Skeletal muscle satellite cell (primary cell): ENCODE measurements around the gene TSR2.
A peak's percentile ranks its signal among the peaks of the same experiment; 100 is the strongest.
"Not testable (repeated sequence)": the region's sequence is repeated elsewhere in the genome, so short reads cannot be mapped to it uniquely, and the experiment has no call there.

Experiments used
- H3K27me3 ChIP-seq: 2 replicates; pipeline ENCODE4 v1.7.0; 2013; ENCODE audit warnings: low read length; ENCODE audit not compliant: control insufficient read depth, insufficient read depth
- H3K36me3 ChIP-seq: 2 replicates; pipeline ENCODE4 v1.7.0; 2013; ENCODE audit warnings: mild to moderate bottlenecking, control low read depth, low read length; ENCODE audit not compliant: insufficient read depth
- H3K4me1 ChIP-seq: 2 replicates; pipeline ENCODE4 v1.7.0; 2013; ENCODE audit warnings: low read length; ENCODE audit not compliant: control insufficient read depth, insufficient read depth
- H3K4me2 ChIP-seq: 2 replicates; pipeline ENCODE4 v1.7.0; 2013; ENCODE audit warnings: mild to moderate bottlenecking, low read length
- H3K4me3 ChIP-seq: 2 replicates; pipeline ENCODE4 v1.7.0; 2013; ENCODE audit warnings: low read length
- H3K9ac ChIP-seq: 2 replicates; pipeline ENCODE4 v1.7.0; 2013; ENCODE audit warnings: mild to moderate bottlenecking, low read depth, low read length, moderate library complexity
- H3K9me3 ChIP-seq: replicated peaks from 2 replicates; pipeline ENCODE4 v1.7.0; 2013; ENCODE audit warnings: mild to moderate bottlenecking, control low read depth, low read length

TSR2 gene

DNA sequence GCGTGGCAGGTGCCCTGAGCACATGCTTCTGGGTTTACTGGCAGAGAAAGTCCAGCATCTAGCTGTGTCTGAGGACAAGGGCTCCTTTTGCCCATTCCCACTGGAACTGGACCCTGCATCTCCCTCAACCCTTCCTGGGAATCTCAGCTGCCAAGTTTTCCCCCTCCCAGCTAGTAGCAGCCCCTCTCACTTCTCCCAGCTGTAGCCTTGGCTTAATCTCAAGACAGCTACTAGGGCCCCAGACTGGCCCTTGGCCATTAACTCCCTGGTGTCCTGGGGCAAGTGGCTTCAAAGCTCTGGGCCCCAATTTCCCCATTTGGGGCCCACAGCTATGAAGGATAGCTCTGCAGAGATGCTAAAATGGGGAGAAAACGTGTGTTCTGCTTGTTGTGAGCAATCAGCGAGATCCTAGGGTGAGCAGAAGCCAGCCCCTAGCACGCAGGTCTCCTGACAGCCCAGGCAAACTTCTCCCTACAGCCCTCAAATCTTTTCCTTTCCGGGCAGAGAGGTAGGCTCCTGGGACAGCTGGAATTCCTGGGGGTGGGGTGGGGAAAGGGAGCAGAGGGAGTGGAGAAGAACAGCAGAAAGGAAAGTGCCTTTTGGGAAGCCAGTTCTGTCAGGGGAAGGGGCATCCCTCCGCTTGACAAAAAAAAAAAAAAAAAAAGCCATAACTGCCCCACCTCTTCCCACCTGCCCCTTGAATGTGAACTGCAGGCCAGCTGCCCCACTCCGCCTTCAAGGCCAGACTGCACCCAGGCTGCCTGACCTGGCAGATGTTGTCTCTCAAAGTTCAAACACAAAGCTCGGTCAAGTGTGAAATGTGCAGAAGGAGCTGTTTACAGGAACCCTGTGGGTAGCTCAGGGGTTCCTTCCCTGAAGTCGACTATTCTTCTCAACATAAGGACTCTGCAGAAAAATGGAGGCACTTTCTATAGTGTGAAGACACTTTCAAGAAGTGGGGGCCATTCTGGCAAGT lies 39.2 kb downstream of the TSR2 start:
- Histone ChIP-seq H3K4me3 (no peak overlapping the region), H3K36me3 (no peaks in the 10 kb centered on the region), H3K4me1 (peaks cover 33% of the 10 kb centered on the region), H3K9me3 (no peaks in the 10 kb centered on the region), H3K4me2 (no peak overlapping the region), H3K9ac (no peak overlapping the region), H3K27me3 (no peaks in the 10 kb centered on the region)

DNA sequence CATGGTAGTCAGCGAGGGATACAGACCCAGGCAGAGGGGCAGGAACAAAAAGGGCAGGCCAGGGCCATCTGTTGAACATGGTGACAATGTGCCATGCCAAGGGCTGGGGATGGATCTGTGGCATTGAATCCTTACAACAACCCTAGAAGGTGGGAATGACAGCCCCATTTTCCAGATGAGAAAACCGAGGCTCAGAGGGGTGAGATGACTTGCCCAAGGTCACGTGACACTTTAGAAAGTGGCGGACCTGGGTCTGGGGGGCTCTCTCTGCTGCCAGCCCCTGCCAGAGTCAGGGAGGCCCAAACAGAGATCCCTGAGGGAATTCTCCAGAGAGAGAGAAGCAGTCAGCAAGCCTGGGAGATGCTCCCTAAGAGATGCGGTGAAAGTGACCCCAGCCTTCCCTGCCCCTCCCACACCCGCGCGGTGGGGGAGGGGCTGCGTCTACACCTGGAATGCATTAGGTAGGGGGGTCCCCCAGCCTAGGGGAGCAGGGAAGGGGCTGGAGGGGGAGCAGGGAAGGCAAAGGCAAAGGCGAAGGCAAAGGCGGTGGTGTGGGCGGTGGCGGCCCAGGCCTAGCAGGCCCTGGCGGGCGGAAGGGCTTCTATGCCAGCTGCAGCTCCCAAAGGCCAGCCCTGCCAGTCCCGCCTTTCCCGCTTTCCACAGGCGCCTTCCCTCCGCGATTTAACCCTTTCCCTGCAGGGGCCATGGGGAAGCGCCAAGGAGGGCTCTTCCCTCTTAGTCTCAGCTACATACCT lies 42.8 kb downstream of the TSR2 start:
- peaks cover 31% of the 10 kb centered on the region for H3K4me1 ChIP-seq
- no peaks in the 10 kb centered on the region for H3K27me3 ChIP-seq
- peak overlapping the region; percentile 30 for H3K4me3 ChIP-seq
- H3K9ac ChIP-seq, result peak overlapping the region; percentile 66
- no peaks in the 10 kb centered on the region for H3K9me3 ChIP-seq
- H3K36me3 ChIP-seq, result no peaks in the 10 kb centered on the region
- peak overlapping the region; percentile 67 for H3K4me2 ChIP-seq

DNA sequence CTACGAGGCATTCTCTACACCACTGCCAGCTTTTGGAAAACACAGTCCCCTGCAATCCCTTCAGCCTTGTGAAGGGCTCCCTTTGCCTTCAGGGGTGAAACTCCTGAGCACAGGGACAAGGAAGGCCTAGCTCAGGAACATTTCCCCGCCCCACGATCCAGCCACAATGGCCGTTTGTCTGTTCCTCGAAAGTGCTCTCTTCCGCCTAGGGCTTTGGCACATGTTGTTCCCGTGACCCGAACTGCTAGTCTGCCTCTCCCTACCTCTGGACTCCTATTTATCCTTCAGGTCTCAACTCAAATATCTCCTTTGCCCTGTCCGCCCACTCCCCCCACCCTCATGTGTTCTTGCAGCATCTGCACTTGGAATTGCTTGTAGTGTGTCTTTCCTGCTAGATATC lies 43.7 kb downstream of the TSR2 start:
- H3K4me2 ChIP-seq, result peak overlapping the region; percentile 67
- no peaks in the 10 kb centered on the region for H3K36me3 ChIP-seq
- H3K9ac ChIP-seq, result peak overlapping the region; percentile 66
- H3K4me3 ChIP-seq, result no peak overlapping the region
- peaks cover 31% of the 10 kb centered on the region for H3K4me1 ChIP-seq
- H3K9me3 ChIP-seq, result no peaks in the 10 kb centered on the region
- H3K27me3 ChIP-seq, result no peaks in the 10 kb centered on the region

DNA sequence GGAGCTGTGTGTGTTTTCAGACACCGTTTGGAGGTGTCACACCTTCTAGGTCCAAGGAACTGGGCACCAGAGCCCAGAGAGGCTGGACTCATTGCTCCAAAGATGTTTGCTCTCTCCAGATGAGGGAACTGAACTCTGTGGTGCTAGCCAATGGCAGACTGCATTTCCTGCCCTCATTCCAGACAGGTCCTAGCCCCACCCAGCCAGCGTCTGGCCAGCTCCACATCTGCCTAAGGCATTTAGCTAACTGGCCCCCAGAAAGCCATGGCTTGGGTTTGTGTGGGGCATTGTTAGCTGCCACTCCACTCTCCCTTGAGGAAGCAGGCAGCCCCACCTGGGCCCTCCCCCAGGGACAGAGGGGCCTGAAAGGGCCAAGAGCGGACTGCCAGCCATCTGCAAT lies 44.5 kb downstream of the TSR2 start:
- no peak overlapping the region for H3K4me3 ChIP-seq
- no peak overlapping the region for H3K9ac ChIP-seq
- H3K27me3 ChIP-seq, result no peaks in the 10 kb centered on the region
- peaks cover 31% of the 10 kb centered on the region for H3K4me1 ChIP-seq
- no peak overlapping the region for H3K4me2 ChIP-seq
- no peaks in the 10 kb centered on the region for H3K36me3 ChIP-seq
- no peaks in the 10 kb centered on the region for H3K9me3 ChIP-seq

DNA sequence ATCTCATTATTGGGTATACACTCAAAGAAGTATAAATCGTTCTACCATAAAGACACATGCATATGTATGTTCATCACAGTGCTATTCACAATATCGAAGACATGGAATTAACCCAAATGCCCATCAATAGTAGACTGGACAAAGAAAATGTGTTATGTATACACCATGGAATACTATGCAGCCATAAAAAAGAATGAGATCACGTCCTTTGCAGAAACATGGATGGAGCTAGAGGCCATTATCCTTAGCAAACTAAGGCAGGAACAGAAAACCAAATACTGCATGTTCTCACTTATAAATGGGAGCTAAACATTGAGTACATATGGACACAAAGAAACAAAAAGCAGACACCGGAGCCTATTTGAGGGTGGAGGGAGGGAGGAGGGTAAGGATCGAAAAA lies 49.6 kb downstream of the TSR2 start:
- not testable (repeated sequence) for H3K4me2 ChIP-seq

DNA sequence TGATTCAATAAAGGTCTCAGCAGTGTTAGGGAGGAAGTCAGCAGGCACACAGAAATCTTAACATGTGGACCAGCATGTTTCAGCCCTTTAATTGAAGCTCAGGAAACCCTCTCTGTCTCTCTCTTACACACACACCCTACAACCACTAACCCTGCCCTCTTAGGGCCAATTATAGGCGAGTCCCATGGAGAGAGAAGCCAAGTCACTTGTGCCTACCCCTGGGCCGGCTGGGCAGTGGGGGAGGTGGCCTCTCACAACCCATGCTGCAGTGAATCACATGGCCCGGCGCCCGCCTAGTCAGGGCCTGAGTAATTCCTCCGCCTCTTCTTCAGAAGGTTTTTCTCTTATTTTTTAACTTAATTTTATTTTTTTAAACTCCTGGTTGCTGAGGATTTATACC lies 52.1 kb downstream of the TSR2 start:
- Histone ChIP-seq H3K9ac (peak overlapping the region; percentile 10), H3K9me3 (no peaks in the 10 kb centered on the region), H3K4me3 (peak overlapping the region; percentile 25)

More for the DNA sequence above, 49.6 kb downstream of the TSR2 start:
- H3K4me3 ChIP-seq, H3K36me3 ChIP-seq, H3K27me3 ChIP-seq, H3K9ac ChIP-seq, H3K9me3 ChIP-seq: not testable (repeated sequence)
- peaks cover 32% of the 10 kb centered on the region for H3K4me1 ChIP-seq

DNA sequence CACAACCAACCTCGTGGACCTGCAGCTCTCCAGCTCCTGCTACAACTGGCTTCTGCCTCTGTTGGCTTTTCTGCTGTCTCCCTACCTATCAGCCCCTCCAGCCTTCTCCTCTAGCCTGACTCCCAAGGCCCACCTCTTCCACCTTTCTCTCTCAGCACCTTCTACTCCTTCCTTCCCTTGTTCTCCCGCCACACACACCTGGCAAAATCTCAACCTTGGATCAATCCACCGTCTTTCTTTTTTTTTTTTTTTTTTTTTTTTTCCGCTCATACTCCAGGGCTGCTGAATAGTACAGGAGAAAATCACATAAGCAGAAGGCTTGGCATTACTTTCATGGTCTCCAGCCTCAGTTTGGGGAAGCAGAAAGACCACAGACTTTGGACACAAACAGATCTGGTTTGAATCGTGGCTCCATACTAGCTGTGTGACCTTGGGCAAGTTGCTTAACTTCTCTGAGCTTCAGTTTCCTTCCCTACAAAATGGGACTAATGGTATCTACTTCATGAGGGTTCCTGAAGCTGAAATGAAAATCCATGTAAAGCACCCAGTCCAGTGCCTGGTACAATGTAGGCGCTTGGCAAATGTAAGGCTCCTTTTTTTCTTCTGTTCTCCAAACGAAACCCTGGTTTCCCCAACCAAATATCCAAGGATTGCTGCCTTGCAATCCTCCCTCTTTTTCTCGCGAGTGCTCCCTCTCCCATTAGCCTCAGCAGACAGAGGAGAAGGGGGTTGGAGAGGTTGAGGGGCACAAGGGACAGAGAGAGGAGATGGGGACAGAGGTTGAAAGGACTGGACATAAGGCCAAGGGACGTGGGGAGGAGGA lies 54.2 kb downstream of the TSR2 start:
- Histone ChIP-seq H3K36me3 (no peaks in the 10 kb centered on the region), H3K9me3 (no peaks in the 10 kb centered on the region), H3K4me3 (peak overlapping the region; percentile 81), H3K9ac (peak overlapping the region; percentile 89), H3K27me3 (no peaks in the 10 kb centered on the region), H3K4me2 (peak overlapping the region; percentile 85), H3K4me1 (peaks cover 31% of the 10 kb centered on the region)

More for the DNA sequence above, 52.1 kb downstream of the TSR2 start:
- Histone ChIP-seq H3K36me3 (no peaks in the 10 kb centered on the region), H3K27me3 (no peaks in the 10 kb centered on the region), H3K4me1 (peaks cover 31% of the 10 kb centered on the region), H3K4me2 (peak overlapping the region; percentile 85)
